GM18858 (cell line): Measurements from ENCODE around the gene ADAMTSL1.

Experiments
- ATAC-seq: cut with Tn5 transposase; IDR thresholded peaks from one replicate; pipeline ENCODE4 v1.9.1; 2021; ENCODE audit not compliant: unreplicated experiment

The ADAMTSL1 gene

GRCh38 chr9:18639911-18640310, 166.0 kb downstream of the ADAMTSL1 start:
- no peak for ATAC-seq

- ATAC-seq, result no peak
Measured at GRCh38 chr9:18658804-18659705, 185.1 kb downstream of the ADAMTSL1 start.

- ATAC-seq, result no peak
Measured at GRCh38 chr9:18660001-18660400, 186.0 kb downstream of the ADAMTSL1 start.

- no peak for ATAC-seq
Measured at GRCh38 chr9:18662320-18662719, 188.4 kb downstream of the ADAMTSL1 start.

GRCh38 chr9:18665947-18666346, 192.0 kb downstream of the ADAMTSL1 start:
- no peak for ATAC-seq

GRCh38 chr9:18666348-18666747, 192.4 kb downstream of the ADAMTSL1 start:
- no peak for ATAC-seq

- ATAC-seq, result no peak
Measured at GRCh38 chr9:18666986-18667772, 193.2 kb downstream of the ADAMTSL1 start.

- no peak for ATAC-seq
Measured at GRCh38 chr9:18668944-18669343, 195.0 kb downstream of the ADAMTSL1 start.

GRCh38 chr9:18672706-18673105, 198.8 kb downstream of the ADAMTSL1 start:
- ATAC-seq, result no peak

- ATAC-seq, result no peak
Measured at GRCh38 chr9:18673179-18673578, 199.2 kb downstream of the ADAMTSL1 start.

- no peak for ATAC-seq
Measured at GRCh38 chr9:18675332-18675731, 201.4 kb downstream of the ADAMTSL1 start.

- ATAC-seq, result no peak
Measured at GRCh38 chr9:18675973-18676372, 202.0 kb downstream of the ADAMTSL1 start.

- no peak for ATAC-seq
Measured at GRCh38 chr9:18676525-18676924, 202.6 kb downstream of the ADAMTSL1 start.

GRCh38 chr9:18678821-18679590, 205.1 kb downstream of the ADAMTSL1 start:
- no peak for ATAC-seq

GRCh38 chr9:18682907-18683306, 209.0 kb downstream of the ADAMTSL1 start:
- ATAC-seq, result no peak

GRCh38 chr9:18683312-18683711, 209.4 kb downstream of the ADAMTSL1 start:
- no peak for ATAC-seq

GRCh38 chr9:18683851-18684250, 209.9 kb downstream of the ADAMTSL1 start:
- ATAC-seq, result no peak

GRCh38 chr9:18684593-18685317, 210.8 kb downstream of the ADAMTSL1 start:
- no peak for ATAC-seq

GRCh38 chr9:18688581-18689565, 214.9 kb downstream of the ADAMTSL1 start:
- no peak for ATAC-seq
